ENCODE results near the gene STX8. TPM values are rescaled to one million over a fixed set of nuclear protein-coding genes. Genes with fewer than 3 reads are reported as not detected.

The STX8 gene
- polyA plus RNA-seq, 1 of the 3 experiments (the other 2 are of a cell fraction), result 51.3 TPM

DNA sequence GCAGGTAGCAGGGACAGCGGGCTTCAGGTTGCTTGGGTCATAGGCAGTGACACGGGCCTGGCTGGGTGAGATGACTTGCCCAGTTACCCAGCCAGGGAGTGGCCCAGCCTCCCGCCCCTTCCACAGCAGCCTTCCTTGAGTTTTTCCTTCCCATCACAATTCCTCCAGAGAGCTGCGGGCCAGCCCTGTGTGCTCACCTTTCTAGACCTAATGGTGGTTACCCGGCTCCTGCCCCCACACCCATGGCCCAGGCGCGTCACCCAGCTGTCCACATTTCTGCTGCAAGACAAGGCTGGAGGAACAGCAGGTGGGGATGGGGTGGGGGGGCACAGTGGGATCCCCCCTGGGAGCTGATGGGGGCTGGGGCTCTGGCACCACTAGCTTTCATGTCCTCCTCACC is 351.1 kb downstream of the STX8 start:
- ChIA-PET POLR2A (no interaction called here), CTCF (no interaction called here)
- TF ChIP-seq, protein P1, sequence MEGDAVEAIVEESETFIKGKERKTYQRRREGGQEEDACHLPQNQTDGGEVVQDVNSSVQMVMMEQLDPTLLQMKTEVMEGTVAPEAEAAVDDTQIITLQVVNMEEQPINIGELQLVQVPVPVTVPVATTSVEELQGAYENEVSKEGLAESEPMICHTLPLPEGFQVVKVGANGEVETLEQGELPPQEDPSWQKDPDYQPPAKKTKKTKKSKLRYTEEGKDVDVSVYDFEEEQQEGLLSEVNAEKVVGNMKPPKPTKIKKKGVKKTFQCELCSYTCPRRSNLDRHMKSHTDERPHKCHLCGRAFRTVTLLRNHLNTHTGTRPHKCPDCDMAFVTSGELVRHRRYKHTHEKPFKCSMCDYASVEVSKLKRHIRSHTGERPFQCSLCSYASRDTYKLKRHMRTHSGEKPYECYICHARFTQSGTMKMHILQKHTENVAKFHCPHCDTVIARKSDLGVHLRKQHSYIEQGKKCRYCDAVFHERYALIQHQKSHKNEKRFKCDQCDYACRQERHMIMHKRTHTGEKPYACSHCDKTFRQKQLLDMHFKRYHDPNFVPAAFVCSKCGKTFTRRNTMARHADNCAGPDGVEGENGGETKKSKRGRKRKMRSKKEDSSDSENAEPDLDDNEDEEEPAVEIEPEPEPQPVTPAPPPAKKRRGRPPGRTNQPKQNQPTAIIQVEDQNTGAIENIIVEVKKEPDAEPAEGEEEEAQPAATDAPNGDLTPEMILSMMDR (IDR thresholded peaks at IDR 0.05), result no peak
- TF ChIP-seq NRF1 (IDR thresholded peaks at IDR 0.05; ENCODE audit: low read depth, low read length) (no peak), GABPA (IDR thresholded peaks at IDR 0.05; ENCODE audit: low read depth) (no peak), CHD2 (IDR thresholded peaks at IDR 0.05; ENCODE audit: low read length, partially characterized antibody) (no peak), RFX5 (IDR thresholded peaks at IDR 0.05; ENCODE audit: low read length) (no peak), EZH2phosphoT487 (IDR thresholded peaks at IDR 0.05; ENCODE audit: borderline replicate concordance, low read depth) (no peak), RXRA (IDR thresholded peaks at IDR 0.05; ENCODE audit: borderline replicate concordance, low read depth) (no peak), MXI1 (IDR thresholded peaks at IDR 0.05; ENCODE audit: low read depth, low read length) (no peak), FOXM1 (IDR thresholded peaks at IDR 0.05; ENCODE audit: low read depth) (no peak)
- TF ChIP-seq, protein P2, sequence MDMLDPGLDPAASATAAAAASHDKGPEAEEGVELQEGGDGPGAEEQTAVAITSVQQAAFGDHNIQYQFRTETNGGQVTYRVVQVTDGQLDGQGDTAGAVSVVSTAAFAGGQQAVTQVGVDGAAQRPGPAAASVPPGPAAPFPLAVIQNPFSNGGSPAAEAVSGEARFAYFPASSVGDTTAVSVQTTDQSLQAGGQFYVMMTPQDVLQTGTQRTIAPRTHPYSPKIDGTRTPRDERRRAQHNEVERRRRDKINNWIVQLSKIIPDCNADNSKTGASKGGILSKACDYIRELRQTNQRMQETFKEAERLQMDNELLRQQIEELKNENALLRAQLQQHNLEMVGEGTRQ (IDR thresholded peaks at IDR 0.05; ENCODE audit: borderline replicate concordance, low read depth, low read length), result no peak
- TF ChIP-seq, protein P3, sequence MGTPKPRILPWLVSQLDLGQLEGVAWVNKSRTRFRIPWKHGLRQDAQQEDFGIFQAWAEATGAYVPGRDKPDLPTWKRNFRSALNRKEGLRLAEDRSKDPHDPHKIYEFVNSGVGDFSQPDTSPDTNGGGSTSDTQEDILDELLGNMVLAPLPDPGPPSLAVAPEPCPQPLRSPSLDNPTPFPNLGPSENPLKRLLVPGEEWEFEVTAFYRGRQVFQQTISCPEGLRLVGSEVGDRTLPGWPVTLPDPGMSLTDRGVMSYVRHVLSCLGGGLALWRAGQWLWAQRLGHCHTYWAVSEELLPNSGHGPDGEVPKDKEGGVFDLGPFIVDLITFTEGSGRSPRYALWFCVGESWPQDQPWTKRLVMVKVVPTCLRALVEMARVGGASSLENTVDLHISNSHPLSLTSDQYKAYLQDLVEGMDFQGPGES (IDR thresholded peaks at IDR 0.05; ENCODE audit: low read depth, low read length), result no peak
- H3K27ac ChIP-seq (ENCODE audit: low read depth in 2 of 2, low read length in 1 of 2), result no peak overlapping the region
- no peaks in the 10 kb centered on the region for H3K79me2 ChIP-seq (ENCODE audit: insufficient read depth)
- H3K4me1 ChIP-seq (ENCODE audit: control insufficient read depth in 1 of 2, insufficient read depth in 2 of 2, low read depth in 1 of 2, low read length in 1 of 2), result no peaks in the 10 kb centered on the region
- H3K9me2 ChIP-seq, result no peaks in the 10 kb centered on the region
- no peak overlapping the region for H3K4me2 ChIP-seq
- no peaks in the 10 kb centered on the region for H3K9me3 ChIP-seq
- H3F3A ChIP-seq (replicated peaks; ENCODE audit: insufficient read depth), result no peaks in the 10 kb centered on the region
- no peaks in the 10 kb centered on the region for H3K27me3 ChIP-seq (ENCODE audit: insufficient read depth)
- no peaks in the 10 kb centered on the region for H3K36me3 ChIP-seq (replicated peaks in 1 of 2; ENCODE audit: control insufficient read depth in 1 of 2, insufficient read depth in 2 of 2, low read length in 1 of 2)
- WGBS (ENCODE audit: low lambda C conversion rate), result 82% methylated on average over 5 of the region's 7 CpGs
- no peaks in the 10 kb centered on the region for H4K20me1 ChIP-seq (ENCODE audit: insufficient read depth)
- DNase-seq, result no peak
- H2AFZ ChIP-seq (ENCODE audit: low read depth), result no peak overlapping the region
- no peak overlapping the region for H3K4me3 ChIP-seq (ENCODE audit: low read depth in 2 of 2, low read length in 1 of 2)
- no peak overlapping the region for H3K9ac ChIP-seq

DNA sequence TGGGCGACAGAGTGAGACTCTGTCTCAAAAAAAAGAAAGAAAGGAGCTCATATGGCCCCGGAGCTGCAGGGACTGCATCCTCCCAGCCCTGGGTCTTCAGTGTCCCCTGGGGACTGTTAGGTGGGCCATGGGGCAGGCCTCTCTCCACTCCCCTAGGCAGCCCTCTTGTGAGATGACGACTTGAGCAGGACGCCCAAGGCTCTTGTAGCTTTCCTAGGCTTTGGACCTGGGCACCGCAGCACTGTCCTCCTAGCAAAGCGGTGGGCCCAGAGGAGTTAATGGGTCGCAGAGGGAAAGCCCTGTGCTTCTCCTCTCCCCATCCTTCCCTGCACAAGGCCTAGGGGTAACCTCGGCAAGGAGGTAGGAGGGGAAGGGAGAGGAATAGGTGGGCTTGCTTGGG is 352.1 kb downstream of the STX8 start:
- TF ChIP-seq, protein P4, sequence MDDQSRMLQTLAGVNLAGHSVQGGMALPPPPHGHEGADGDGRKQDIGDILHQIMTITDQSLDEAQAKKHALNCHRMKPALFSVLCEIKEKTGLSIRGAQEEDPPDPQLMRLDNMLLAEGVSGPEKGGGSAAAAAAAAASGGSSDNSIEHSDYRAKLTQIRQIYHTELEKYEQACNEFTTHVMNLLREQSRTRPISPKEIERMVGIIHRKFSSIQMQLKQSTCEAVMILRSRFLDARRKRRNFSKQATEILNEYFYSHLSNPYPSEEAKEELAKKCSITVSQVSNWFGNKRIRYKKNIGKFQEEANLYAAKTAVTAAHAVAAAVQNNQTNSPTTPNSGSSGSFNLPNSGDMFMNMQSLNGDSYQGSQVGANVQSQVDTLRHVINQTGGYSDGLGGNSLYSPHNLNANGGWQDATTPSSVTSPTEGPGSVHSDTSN (IDR thresholded peaks at IDR 0.05), result no peak
- TF ChIP-seq MEF2A (IDR thresholded peaks at IDR 0.05; ENCODE audit: borderline replicate concordance, low read depth), result no peak
- no peaks in the 10 kb centered on the region for H4K20me1 ChIP-seq (ENCODE audit: insufficient read depth)
- H3K27me3 ChIP-seq (ENCODE audit: insufficient read depth), result no peaks in the 10 kb centered on the region
- CTCF ChIA-PET, result interaction anchor here (1.1 kb wide), 1 partner anchor 68 kb away, joined by 3 read pairs; no protein-coding TSS in a partner anchor
- no peaks in the 10 kb centered on the region for H3K9me3 ChIP-seq
- no peak for DNase-seq
- no peak overlapping the region for H2AFZ ChIP-seq (ENCODE audit: low read depth)
- H3K9ac ChIP-seq, result no peak overlapping the region
- WGBS (ENCODE audit: low lambda C conversion rate), result 67% methylated on average over 7 of the region's 8 CpGs
- H3F3A ChIP-seq (replicated peaks; ENCODE audit: insufficient read depth), result no peaks in the 10 kb centered on the region
- no peak overlapping the region for H3K27ac ChIP-seq (ENCODE audit: low read depth in 2 of 2, low read length in 1 of 2)
- H3K79me2 ChIP-seq (ENCODE audit: insufficient read depth), result no peaks in the 10 kb centered on the region
- H3K4me1 ChIP-seq (ENCODE audit: control insufficient read depth in 1 of 2, insufficient read depth in 2 of 2, low read depth in 1 of 2, low read length in 1 of 2), result no peaks in the 10 kb centered on the region
- no peaks in the 10 kb centered on the region for H3K9me2 ChIP-seq
- no peaks in the 10 kb centered on the region for H3K36me3 ChIP-seq (replicated peaks in 1 of 2; ENCODE audit: control insufficient read depth in 1 of 2, insufficient read depth in 2 of 2, low read length in 1 of 2)
- no peak overlapping the region for H3K4me3 ChIP-seq (ENCODE audit: low read depth in 2 of 2, low read length in 1 of 2)
- POLR2A ChIA-PET, result no interaction called here
- H3K4me2 ChIP-seq, result no peak overlapping the region

All from SK-N-SH (cell line).